HG02970 (cell line): ENCODE results near the gene CARMIL1.

Source experiments
- ATAC-seq: cut with Tn5 transposase; IDR thresholded peaks from one replicate; pipeline ENCODE4 v1.9.1; 2021; ENCODE audit warnings: mild to moderate bottlenecking, moderate library complexity, moderate number of reproducible peaks; ENCODE audit not compliant: unreplicated experiment, low FRiP score

CARMIL1 gene

GRCh38 chr6:25628471-25629197 lies 349.5 kb downstream of the CARMIL1 start:
- no peak for ATAC-seq

- no peak for ATAC-seq
Observed at GRCh38 chr6:25629198-25629576, 350.0 kb downstream of the CARMIL1 start.

- no peak for ATAC-seq
Observed at GRCh38 chr6:25630508-25631278, 351.5 kb downstream of the CARMIL1 start.

GRCh38 chr6:25635886-25636317 lies 356.7 kb downstream of the CARMIL1 start:
- ATAC-seq = no peak

- ATAC-seq = no peak
Observed at GRCh38 chr6:25637211-25637610, 358.0 kb downstream of the CARMIL1 start.

- ATAC-seq = no peak
Observed at GRCh38 chr6:25637960-25638434, 358.8 kb downstream of the CARMIL1 start.

GRCh38 chr6:25639653-25640052 lies 360.5 kb downstream of the CARMIL1 start:
- no peak for ATAC-seq

GRCh38 chr6:25640446-25640845 lies 361.3 kb downstream of the CARMIL1 start:
- no peak for ATAC-seq

GRCh38 chr6:25640891-25641290 lies 361.7 kb downstream of the CARMIL1 start:
- ATAC-seq = no peak

GRCh38 chr6:25641377-25641776 lies 362.2 kb downstream of the CARMIL1 start:
- ATAC-seq = no peak

- no peak for ATAC-seq
Observed at GRCh38 chr6:25641940-25642666, 362.9 kb downstream of the CARMIL1 start.

GRCh38 chr6:25642667-25643328 lies 363.6 kb downstream of the CARMIL1 start:
- ATAC-seq = no peak

GRCh38 chr6:25645916-25646315 lies 366.7 kb downstream of the CARMIL1 start:
- ATAC-seq = no peak

GRCh38 chr6:25649611-25650010 lies 370.4 kb downstream of the CARMIL1 start:
- ATAC-seq = no peak

GRCh38 chr6:25652007-25652515 lies 372.9 kb downstream of the CARMIL1 start, which contains the start of gene SCGN:
TSS of gene SCGN (plus strand) at chr6:25652215. CDS start at chr6:25652404, 189 bp downstream.
- ATAC-seq = no peak

GRCh38 chr6:25655723-25656122 lies 376.5 kb downstream of the CARMIL1 start:
- ATAC-seq = no peak

GRCh38 chr6:25659633-25660368 lies 380.6 kb downstream of the CARMIL1 start:
- no peak for ATAC-seq

GRCh38 chr6:25660512-25660911 lies 381.3 kb downstream of the CARMIL1 start:
- no peak for ATAC-seq

GRCh38 chr6:25661129-25661779 lies 382.1 kb downstream of the CARMIL1 start:
- ATAC-seq = no peak
